Measurements from ENCODE around the gene TYMP. TPM values are rescaled to one million over a fixed set of nuclear protein-coding genes. Genes with fewer than 3 reads are reported as not detected.

Gene TYMP
- total RNA-seq, 4 donors from 2014 or later, result 27.4 to 79.2 (median 35.9) TPM

DNA sequence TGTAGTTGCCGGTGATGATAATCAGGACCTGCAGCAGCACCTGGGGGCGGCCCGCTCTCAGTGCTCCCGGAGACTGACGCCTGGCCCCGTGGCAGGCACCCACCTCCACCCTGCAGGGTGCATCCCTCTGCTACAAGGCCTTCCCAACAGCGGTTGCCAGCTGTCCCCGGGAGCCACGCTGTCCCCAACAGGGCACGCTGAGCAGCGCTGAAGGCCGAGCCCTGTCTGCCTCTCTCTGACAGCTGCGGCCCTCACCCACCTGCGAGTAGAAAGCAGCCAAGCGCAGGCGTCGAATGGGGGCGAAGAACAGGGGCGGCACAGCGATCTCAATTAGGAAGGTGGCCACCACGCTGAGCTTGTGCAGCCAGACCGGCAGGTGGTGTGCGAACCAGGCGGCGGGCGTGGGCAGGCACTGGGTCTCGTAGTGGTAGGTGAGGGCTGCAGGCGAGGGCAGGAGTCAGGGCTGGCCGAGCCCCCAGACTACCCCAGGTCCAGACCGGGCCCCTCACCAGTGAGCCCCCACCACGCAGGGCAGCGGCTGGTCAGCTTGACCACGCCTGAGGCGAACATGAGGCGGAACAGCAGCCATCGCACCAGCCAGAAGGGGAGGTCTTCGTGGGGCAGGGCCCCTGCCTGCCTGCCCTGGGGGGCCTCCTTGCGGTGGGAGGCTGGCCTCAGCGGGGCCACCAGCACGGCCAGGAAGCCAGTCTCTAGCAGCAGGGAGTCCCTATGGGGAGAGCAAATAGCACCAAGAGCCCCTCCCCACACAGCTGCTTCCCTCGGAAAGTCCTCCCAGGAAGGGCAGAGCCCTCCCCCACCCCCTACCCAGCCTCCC, 23.8 kb downstream of the TYMP start:
- intact Hi-C loops (cut with DNase I), result loop anchor here (5.0 kb wide), 2 partner anchors 34 to 61 kb away; no protein-coding TSS in a partner anchor
- Histone ChIP-seq H3K36me3 (peaks cover 31 to 52% (median 40%) of the 10 kb centered on the region in 4 donors), H3K27ac (replicated peaks in 1 of 4) (peak overlapping the region in 1 of 4 donors; percentile 83), H3K4me1 (peaks cover 27 to 44% (median 35%) of the 10 kb centered on the region in 4 donors), H3K4me3 (peak overlapping the region; percentile 73 to 98 (median 86)), H3K9me3 (no peaks in the 10 kb centered on the region), H3K27me3 (no peaks in the 10 kb centered on the region)
- WGBS, result 83% methylated on average over 24 of the region's 41 CpGs
- no peak for TF ChIP-seq POLR2AphosphoS5 (IDR thresholded peaks at IDR 0.05)
- TF ChIP-seq, protein P1, sequence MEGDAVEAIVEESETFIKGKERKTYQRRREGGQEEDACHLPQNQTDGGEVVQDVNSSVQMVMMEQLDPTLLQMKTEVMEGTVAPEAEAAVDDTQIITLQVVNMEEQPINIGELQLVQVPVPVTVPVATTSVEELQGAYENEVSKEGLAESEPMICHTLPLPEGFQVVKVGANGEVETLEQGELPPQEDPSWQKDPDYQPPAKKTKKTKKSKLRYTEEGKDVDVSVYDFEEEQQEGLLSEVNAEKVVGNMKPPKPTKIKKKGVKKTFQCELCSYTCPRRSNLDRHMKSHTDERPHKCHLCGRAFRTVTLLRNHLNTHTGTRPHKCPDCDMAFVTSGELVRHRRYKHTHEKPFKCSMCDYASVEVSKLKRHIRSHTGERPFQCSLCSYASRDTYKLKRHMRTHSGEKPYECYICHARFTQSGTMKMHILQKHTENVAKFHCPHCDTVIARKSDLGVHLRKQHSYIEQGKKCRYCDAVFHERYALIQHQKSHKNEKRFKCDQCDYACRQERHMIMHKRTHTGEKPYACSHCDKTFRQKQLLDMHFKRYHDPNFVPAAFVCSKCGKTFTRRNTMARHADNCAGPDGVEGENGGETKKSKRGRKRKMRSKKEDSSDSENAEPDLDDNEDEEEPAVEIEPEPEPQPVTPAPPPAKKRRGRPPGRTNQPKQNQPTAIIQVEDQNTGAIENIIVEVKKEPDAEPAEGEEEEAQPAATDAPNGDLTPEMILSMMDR (IDR thresholded peaks at IDR 0.05), result no peak
- no peak for DNase-seq (ENCODE audit: extremely low spot score)

DNA sequence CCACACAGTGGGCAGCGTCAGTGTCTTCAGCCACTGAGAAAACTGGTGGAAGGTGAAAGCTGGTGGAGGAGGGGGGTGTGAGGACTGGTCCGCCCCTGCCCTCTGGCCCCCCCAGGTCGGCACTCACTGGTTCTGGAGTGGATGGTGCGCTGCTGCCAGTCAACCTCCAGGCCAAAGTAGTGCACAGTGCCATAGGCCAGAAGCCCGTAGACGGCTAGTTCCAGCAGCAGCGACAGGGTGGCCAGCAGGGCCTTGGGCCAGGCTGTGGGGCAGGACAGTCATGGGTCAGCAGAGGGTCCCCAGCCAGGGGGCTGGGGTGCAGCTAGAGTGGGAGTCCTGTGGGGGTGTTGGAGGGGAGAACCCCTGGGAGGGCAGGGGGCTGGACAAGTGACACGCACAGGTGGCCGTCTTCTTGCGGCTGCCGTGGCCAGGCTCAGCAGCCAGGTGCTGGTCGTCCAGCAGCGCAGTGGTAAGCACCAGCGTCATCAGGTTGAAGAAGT, 24.5 kb downstream of the TYMP start:
- Histone ChIP-seq H3K9me3 (no peaks in the 10 kb centered on the region), H3K27ac (replicated peaks in 1 of 4) (no peak overlapping the region)
- DNase-seq (ENCODE audit: extremely low spot score), result no peak

DNA sequence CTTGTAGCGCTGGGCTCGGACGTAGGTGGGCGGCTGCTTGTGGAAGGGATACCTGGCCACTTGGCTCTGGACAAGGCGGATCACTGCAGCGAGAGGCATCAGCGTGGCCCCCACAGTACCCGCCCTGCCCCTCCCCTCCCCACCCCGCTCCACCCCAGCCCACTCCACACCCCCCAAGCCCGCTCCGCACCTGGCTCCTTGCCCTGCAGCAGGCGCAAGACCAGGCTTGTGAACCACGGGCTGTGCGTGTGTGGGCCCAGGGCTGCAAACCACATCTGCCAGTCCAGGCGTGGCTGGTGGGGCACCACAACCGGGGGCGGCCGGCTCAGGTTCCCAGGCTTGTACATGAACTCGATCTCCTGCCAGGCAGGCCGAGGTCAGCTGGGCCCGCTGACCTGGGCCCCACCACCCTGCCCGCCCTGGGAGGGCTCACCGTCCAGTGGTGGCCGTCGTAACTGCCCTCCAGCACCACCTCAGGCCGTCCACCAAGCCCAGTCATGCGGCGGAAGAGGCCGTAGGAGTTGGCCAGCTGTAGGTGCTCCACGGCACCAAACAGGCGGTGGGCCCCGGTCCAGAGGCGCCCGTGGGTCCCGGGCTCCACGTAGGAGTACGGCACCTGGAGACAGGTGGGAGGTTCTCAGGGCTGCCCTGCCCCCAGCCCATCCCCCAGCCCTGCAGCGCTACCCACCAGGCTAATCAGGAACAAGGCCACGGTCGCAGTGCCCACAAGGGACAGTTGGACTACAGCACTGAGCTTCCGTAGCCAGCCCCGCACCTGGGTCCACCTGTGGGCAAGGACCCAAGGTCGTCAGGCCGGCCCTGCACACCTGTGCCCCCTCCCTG, 25.2 kb downstream of the TYMP start:
- H3K4me3 ChIP-seq, result no peak overlapping the region
- intact Hi-C loops (cut with DNase I), result loop anchor here (5.0 kb wide), 2 partner anchors 32 to 63 kb away; no protein-coding TSS in a partner anchor
- H3K27ac ChIP-seq (replicated peaks in 1 of 4), result no peak overlapping the region
- WGBS, result 96% methylated on average over 29 of the region's 44 CpGs
- no peaks in the 10 kb centered on the region for H3K9me3 ChIP-seq
- DNase-seq (ENCODE audit: extremely low spot score), result no peak
- TF ChIP-seq, protein P1 (IDR thresholded peaks at IDR 0.05), result no peak
- TF ChIP-seq POLR2A (IDR thresholded peaks at IDR 0.05; ENCODE audit: low read depth) (no peak), EP300 (IDR thresholded peaks at IDR 0.05) (no peak), POLR2AphosphoS5 (IDR thresholded peaks at IDR 0.05) (no peak)
- H3K4me1 ChIP-seq, result peaks cover 26 to 41% (median 32%) of the 10 kb centered on the region in 4 donors
- peaks cover 31 to 43% (median 40%) of the 10 kb centered on the region in 4 donors for H3K36me3 ChIP-seq
- no peaks in the 10 kb centered on the region for H3K27me3 ChIP-seq

More for the DNA sequence above, 24.5 kb downstream of the TYMP start:
- no peak for TF ChIP-seq POLR2A (IDR thresholded peaks at IDR 0.05; ENCODE audit: low read depth)
- TF ChIP-seq, protein P1 (IDR thresholded peaks at IDR 0.05), result no peak
- no peak for TF ChIP-seq POLR2AphosphoS5 (IDR thresholded peaks at IDR 0.05)
- TF ChIP-seq EP300 (IDR thresholded peaks at IDR 0.05), result no peak
- peaks cover 27 to 44% (median 35%) of the 10 kb centered on the region in 4 donors for H3K4me1 ChIP-seq
- H3K36me3 ChIP-seq, result peaks cover 31 to 45% (median 40%) of the 10 kb centered on the region in 4 donors
- WGBS, result 90% methylated on average over 13 of the region's 14 CpGs
- intact Hi-C loops (cut with DNase I), result loop anchor here (5.0 kb wide), 2 partner anchors 33 to 62 kb away; no protein-coding TSS in a partner anchor
- H3K27me3 ChIP-seq, result no peaks in the 10 kb centered on the region
- H3K4me3 ChIP-seq, result no peak overlapping the region

DNA sequence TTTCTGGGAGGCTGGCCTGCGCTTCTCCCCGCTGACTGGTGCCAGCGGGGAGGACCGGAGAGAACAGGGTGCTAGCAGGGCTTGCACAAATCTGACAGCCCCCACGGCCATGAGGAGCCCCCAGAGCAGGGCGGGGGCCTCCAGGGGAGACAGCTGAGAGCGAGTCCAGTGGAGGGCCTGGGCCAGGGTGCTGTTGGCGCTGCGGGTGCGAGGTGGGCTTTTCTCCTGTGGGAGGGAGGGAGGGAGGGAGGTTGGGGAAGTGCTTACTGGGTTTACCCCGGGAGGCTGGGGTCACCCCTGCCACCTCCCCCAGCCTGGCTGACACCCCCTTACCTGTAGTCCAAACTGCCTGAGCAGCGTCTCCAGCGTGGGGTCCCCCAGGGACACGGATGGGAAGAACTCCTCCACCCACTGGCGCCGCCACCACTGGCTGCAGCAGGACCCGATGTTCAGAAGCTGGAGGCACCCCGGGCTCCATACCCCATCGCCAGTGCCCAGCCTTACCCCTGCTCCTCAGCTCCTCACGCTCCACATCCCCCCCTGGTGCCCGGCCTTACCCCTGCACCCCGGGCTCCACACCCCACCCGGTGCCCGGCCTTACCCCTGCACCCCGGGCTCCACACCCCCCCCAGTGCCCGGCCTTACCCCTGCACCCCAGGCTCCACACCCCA, 26.2 kb downstream of the TYMP start:
- 97% methylated on average over 6 of the region's 26 CpGs for WGBS
- Histone ChIP-seq H3K27ac (replicated peaks in 1 of 4) (no peak overlapping the region), H3K4me1 (peaks cover 16 to 31% (median 23%) of the 10 kb centered on the region in 4 donors), H3K4me3 (no peak overlapping the region), H3K27me3 (no peaks in the 10 kb centered on the region), H3K9me3 (no peaks in the 10 kb centered on the region), H3K36me3 (peaks cover 31 to 43% (median 40%) of the 10 kb centered on the region in 4 donors)
- DNase-seq (ENCODE audit: extremely low spot score), result no peak
- intact Hi-C loops (cut with DNase I), result no loop called here
- TF ChIP-seq EP300 (IDR thresholded peaks at IDR 0.05) (no peak), POLR2AphosphoS5 (IDR thresholded peaks at IDR 0.05) (no peak), POLR2A (IDR thresholded peaks at IDR 0.05; ENCODE audit: low read depth) (no peak)
